ENCODE data around the gene NOS1AP. TPM values are rescaled to one million over a fixed set of nuclear protein-coding genes. Genes with fewer than 3 reads are reported as not detected.

NOS1AP gene
- polyA plus RNA-seq, 1 experiment: 0.04 TPM

GRCh38 chr1:162272419-162272818 is 202.9 kb downstream of the NOS1AP start:
- DNase-seq (ENCODE audit: low read depth, low spot score): no peak
- POLR2A ChIA-PET: no interaction called here
- Histone ChIP-seq H3K27ac (ENCODE audit: low read depth, low read length) (no peak overlapping the region), H3K27me3 (ENCODE audit: control insufficient read depth, insufficient read depth, low read length) (peaks cover 5% of the 10 kb centered on the region), H3K9me3 (ENCODE audit: control insufficient read depth, insufficient read depth, low read length) (no peaks in the 10 kb centered on the region), H3K4me3 (ENCODE audit: low read depth, low read length) (no peak overlapping the region)
- TF ChIP-seq CTCF (IDR thresholded peaks at IDR 0.05; ENCODE audit: low read depth, low read length): no peak
- CTCF ChIA-PET: interaction anchor here (1.5 kb wide), 1 partner anchor 216 kb away, joined by 3 read pairs; no protein-coding TSS in a partner anchor

- no peaks in the 10 kb centered on the region for H3K9me3 ChIP-seq (ENCODE audit: control insufficient read depth, insufficient read depth, low read length)
- DNase-seq (ENCODE audit: low read depth, low spot score): no peak
- ChIA-PET POLR2A (no interaction called here), CTCF (interaction anchor here (0.6 to 7.6 kb wide), 24 partner anchors 9 to 1673 kb away, joined by 3 to 82 read pairs (median 4); no protein-coding TSS in a partner anchor)
- TF ChIP-seq CTCF (IDR thresholded peaks at IDR 0.05; ENCODE audit: low read depth, low read length): no peak
- peaks cover 12% of the 10 kb centered on the region for H3K27me3 ChIP-seq (ENCODE audit: control insufficient read depth, insufficient read depth, low read length)
- no peak overlapping the region for H3K27ac ChIP-seq (ENCODE audit: low read depth, low read length)
- H3K4me3 ChIP-seq (ENCODE audit: low read depth, low read length): no peak overlapping the region
Observed at GRCh38 chr1:162275622-162276175, 206.2 kb downstream of the NOS1AP start.

- CTCF ChIA-PET: interaction anchor here (0.6 to 7.6 kb wide), 26 partner anchors 10 to 1673 kb away, joined by 3 to 82 read pairs (median 4); no protein-coding TSS in a partner anchor
- Histone ChIP-seq H3K27ac (ENCODE audit: low read depth, low read length) (no peak overlapping the region), H3K4me3 (ENCODE audit: low read depth, low read length) (no peak overlapping the region), H3K9me3 (ENCODE audit: control insufficient read depth, insufficient read depth, low read length) (no peaks in the 10 kb centered on the region), H3K27me3 (ENCODE audit: control insufficient read depth, insufficient read depth, low read length) (peaks cover 12% of the 10 kb centered on the region)
- peak; percentile 46 for TF ChIP-seq CTCF (IDR thresholded peaks at IDR 0.05; ENCODE audit: low read depth, low read length)
- no peak for DNase-seq (ENCODE audit: low read depth, low spot score)
- POLR2A ChIA-PET: no interaction called here
Observed at GRCh38 chr1:162276493-162276892, 207.0 kb downstream of the NOS1AP start.

- no peak for TF ChIP-seq CTCF (IDR thresholded peaks at IDR 0.05; ENCODE audit: low read depth, low read length)
- H3K9me3 ChIP-seq (ENCODE audit: control insufficient read depth, insufficient read depth, low read length): no peaks in the 10 kb centered on the region; the same call in 1 of the 2 replicates
- no peak overlapping the region for H3K27ac ChIP-seq (ENCODE audit: low read depth, low read length)
- ChIA-PET CTCF (interaction anchor here (7.6 kb wide), 1 partner anchor 223 kb away, joined by 82 read pairs; no protein-coding TSS in a partner anchor), POLR2A (no interaction called here)
- peaks cover 20% of the 10 kb centered on the region for H3K27me3 ChIP-seq (ENCODE audit: control insufficient read depth, insufficient read depth, low read length)
- DNase-seq (ENCODE audit: low read depth, low spot score): no peak
- no peak overlapping the region for H3K4me3 ChIP-seq (ENCODE audit: low read depth, low read length)
Observed at GRCh38 chr1:162279136-162279498, 209.6 kb downstream of the NOS1AP start.

GRCh38 chr1:162281426-162281825 is 211.9 kb downstream of the NOS1AP start:
- ChIA-PET POLR2A (no interaction called here), CTCF (no interaction called here)
- peaks cover 31% of the 10 kb centered on the region for H3K27me3 ChIP-seq (ENCODE audit: control insufficient read depth, insufficient read depth, low read length)
- H3K4me3 ChIP-seq (ENCODE audit: low read depth, low read length): no peak overlapping the region
- no peak overlapping the region for H3K27ac ChIP-seq (ENCODE audit: low read depth, low read length)
- no peaks in the 10 kb centered on the region; the same call in 1 of the 2 replicates for H3K9me3 ChIP-seq (ENCODE audit: control insufficient read depth, insufficient read depth, low read length)
- no peak for TF ChIP-seq CTCF (IDR thresholded peaks at IDR 0.05; ENCODE audit: low read depth, low read length)
- no peak for DNase-seq (ENCODE audit: low read depth, low spot score)
